Hepatocyte (in vitro differentiated cells): ENCODE data around the gene PIK3R2. TPM values are rescaled to one million over a fixed set of nuclear protein-coding genes. Genes with fewer than 3 reads are reported as not detected.
"Not testable (repeated sequence)": the region's sequence is repeated elsewhere in the genome, so short reads cannot be mapped to it uniquely, and the experiment has no call there.

Experiments used
- DNase-seq: peaks from one replicate; pipeline ENCODE4 v3.0.0-alpha.2; 2016; ENCODE audit warnings: low spot score
- H2AFZ ChIP-seq: fragments of 200-600 bp; sonication (generic); 2 replicates; pipeline ENCODE4 v1.6.0; 2016; ENCODE audit warnings: antibody characterized with exemption, mild to moderate bottlenecking
- H3K27ac ChIP-seq: fragments of 200-600 bp; sonication (generic); 2 replicates; pipeline ENCODE4 v1.5.1; 2016; ENCODE audit warnings: mild to moderate bottlenecking
- H3K27me3 ChIP-seq: fragments of 200-600 bp; sonication (generic); 2 replicates; pipeline ENCODE4 v1.6.1; 2016
- H3K36me3 ChIP-seq: fragments of 200-600 bp; sonication (generic); replicated peaks from 2 replicates; pipeline ENCODE4 v1.5.1; 2016; ENCODE audit warnings: low read depth; ENCODE audit not compliant: insufficient read depth
- H3K4me1 ChIP-seq: fragments of 200-600 bp; sonication (generic); 2 replicates; pipeline ENCODE4 v1.5.1; 2016; ENCODE audit warnings: mild to moderate bottlenecking, moderate library complexity; ENCODE audit not compliant: insufficient read depth
- H3K4me2 ChIP-seq: fragments of 200-600 bp; sonication (generic); 2 replicates; pipeline ENCODE4 v1.6.0; 2016
- H3K4me3 ChIP-seq: fragments of 200-600 bp; sonication (generic); 2 replicates; pipeline ENCODE4 v1.5.1; 2016; ENCODE audit warnings: mild to moderate bottlenecking
- H3K79me2 ChIP-seq: fragments of 200-600 bp; sonication (generic); 2 replicates; pipeline ENCODE4 v1.6.0; 2017; ENCODE audit warnings: mild to moderate bottlenecking
- H3K9me2 ChIP-seq: fragments of 200-600 bp; sonication (generic); replicated peaks from 2 replicates; pipeline ENCODE4 v1.6.0; 2017; ENCODE audit warnings: mild to moderate bottlenecking; ENCODE audit not compliant: insufficient read depth
- H3K9me3 ChIP-seq: fragments of 200-600 bp; sonication (generic); 2 replicates; pipeline ENCODE4 v1.5.1; 2016; ENCODE audit warnings: low read depth, mild to moderate bottlenecking
- H4K20me1 ChIP-seq: fragments of 200-600 bp; sonication (generic); 2 replicates; pipeline ENCODE4 v1.6.0; 2016; ENCODE audit warnings: mild to moderate bottlenecking; ENCODE audit not compliant: insufficient read depth, poor library complexity, severe bottlenecking
- CTCF ChIP-seq: fragments of 200-600 bp; sonication (generic); IDR thresholded peaks from 2 replicates; pipeline ENCODE4 v1.5.1; 2016; ENCODE audit warnings: antibody characterized with exemption, mild to moderate bottlenecking; ENCODE audit not compliant: poor library complexity
- EZH2 ChIP-seq: fragments of 200-600 bp; sonication (generic); IDR thresholded peaks from 2 replicates; pipeline ENCODE4 v1.6.1; 2016; ENCODE audit warnings: antibody characterized with exemption, mild to moderate bottlenecking, borderline replicate concordance
- EZH2phosphoT487 ChIP-seq: fragments of 200-600 bp; sonication (generic); IDR thresholded peaks from one replicate; pipeline ENCODE4 v1.6.1; 2018; ENCODE audit warnings: antibody characterized with exemption, mild to moderate bottlenecking, low read depth, moderate library complexity; ENCODE audit not compliant: unreplicated experiment, severe bottlenecking
- WGBS: methylation state at CpG from one replicate; pipeline ENCODE4 v1.1.6; 2016; ENCODE audit warnings: low lambda C conversion rate; ENCODE audit errors: missing lambda C conversion rate; 5-methylcytosine and 5-hydroxymethylcytosine counted together
- polyA plus RNA-seq: library from polyadenylated mRNA; unstranded; fragments of >200 nt; fragmentation: Nextera tagmentation; extraction: Ambion mirVana; gene quantifications from 2 replicates; pipeline ENCODE4 v1.2.1, GENCODE V29; 2016
- total RNA-seq: library from RNA; depleted of rRNA; stranded (reverse); fragments of >200 nt; gene quantifications from 2 replicates; pipeline ENCODE4 v1.2.3, GENCODE V29; 2014

Gene PIK3R2
- total RNA-seq: 29.9 and 38.7 TPM in 2 replicates
- polyA plus RNA-seq: 49.5 and 52.2 TPM in 2 replicates

GRCh38 chr19:18152817-18153555, at the start of gene PIK3R2:
Gene PIK3R2, plus strand, starts transcription at chr19:18153163. Its CDS starts 2,717 bp downstream, at chr19:18155880.
- WGBS: under 1% methylated on average over 51 of the region's 86 CpGs
- Histone ChIP-seq H3K4me1 (peaks cover 22% of the 10 kb centered on the region), H3K9me2 (no peaks in the 10 kb centered on the region)

GRCh38 chr19:18104793-18105131, 48.2 kb upstream of the PIK3R2 start:
- Histone ChIP-seq H4K20me1 (no peaks in the 10 kb centered on the region), H3K9me2 (no peaks in the 10 kb centered on the region), H3K27ac (peak overlapping the region; percentile 40), H3K79me2 (no peaks in the 10 kb centered on the region), H3K9me3 (no peaks in the 10 kb centered on the region), H3K36me3 (no peaks in the 10 kb centered on the region), H3K4me3 (peak overlapping the region; percentile 18), H3K27me3 (peaks cover 9% of the 10 kb centered on the region), H3K4me2 (peak overlapping the region; percentile 78), H2AFZ (peak overlapping the region; percentile 25), H3K4me1 (peaks cover 21% of the 10 kb centered on the region)
- no peak for DNase-seq
- TF ChIP-seq CTCF: no peak
- TF ChIP-seq EZH2phosphoT487: no peak
- no peak for TF ChIP-seq EZH2
- WGBS: 71% methylated on average over 5 of the region's 5 CpGs

More at GRCh38 chr19:18152817-18153555, at the start of gene PIK3R2:
- Histone ChIP-seq H3K36me3 (no peaks in the 10 kb centered on the region), H3K27ac (peak within 1 kb of the TSS; percentile 89), H4K20me1 (no peaks in the 10 kb centered on the region), H3K27me3 (no peaks in the 10 kb centered on the region), H3K4me3 (peak within 1 kb of the TSS; percentile 91), H3K79me2 (peaks cover 40% of the 10 kb centered on the region), H2AFZ (peak within 1 kb of the TSS; percentile 61), H3K9me3 (no peaks in the 10 kb centered on the region), H3K4me2 (peak within 1 kb of the TSS; percentile 97)
- DNase-seq: peak; percentile 99
- TF ChIP-seq EZH2 (no peak), CTCF (no peak), EZH2phosphoT487 (no peak)

GRCh38 chr19:18105259-18105658, 47.7 kb upstream of the PIK3R2 start:
- not testable (repeated sequence) for H3K79me2 ChIP-seq, H3K4me2 ChIP-seq, H3K36me3 ChIP-seq, H3K9me3 ChIP-seq, H2AFZ ChIP-seq, H3K27me3 ChIP-seq, H3K4me3 ChIP-seq, H3K27ac ChIP-seq, H3K9me2 ChIP-seq, DNase-seq, H4K20me1 ChIP-seq
- 90% methylated on average over 7 of the region's 7 CpGs for WGBS
- H3K4me1 ChIP-seq: peaks cover 21% of the 10 kb centered on the region

GRCh38 chr19:18107235-18107634, 45.7 kb upstream of the PIK3R2 start:
- WGBS: 91% methylated on average over 9 of the region's 9 CpGs
- Histone ChIP-seq H3K27ac (no peak overlapping the region), H2AFZ (no peak overlapping the region), H3K79me2 (peaks cover 3% of the 10 kb centered on the region), H3K27me3 (no peaks in the 10 kb centered on the region), H3K4me2 (no peak overlapping the region), H3K9me2 (no peaks in the 10 kb centered on the region), H3K4me1 (peaks cover 21% of the 10 kb centered on the region), H3K4me3 (no peak overlapping the region), H4K20me1 (no peaks in the 10 kb centered on the region), H3K36me3 (no peaks in the 10 kb centered on the region), H3K9me3 (no peaks in the 10 kb centered on the region)
- TF ChIP-seq EZH2 (no peak), EZH2phosphoT487 (no peak), CTCF (no peak)
- no peak for DNase-seq
